Motor neuron (in vitro differentiated cells): Measurements from ENCODE around the gene DPY19L3. TPM values are rescaled to one million over a fixed set of nuclear protein-coding genes. Genes with fewer than 3 reads are reported as not detected.
"Not testable (repeated sequence)": the region's sequence is repeated elsewhere in the genome, so short reads cannot be mapped to it uniquely, and the experiment has no call there.

Source experiments
- ATAC-seq, 8 experiments: fragments of 200-7000 bp; cut with Tn5 transposase; replicated peaks in 6 of 8; 2 replicates each; pipeline ENCODE4 v1.8.0; 2021; ENCODE audit warnings: mild to moderate bottlenecking in 8 of 8, moderate library complexity in 8 of 8
- H3K27ac ChIP-seq, 2 donors: fragments of 250-450 bp; sonication (Bioruptor Pico); 2 replicates each; pipeline ENCODE4 v1.9.0; 2021; ENCODE audit warnings: antibody characterized with exemption in 2 of 2, mild to moderate bottlenecking in 2 of 2, moderate library complexity in 1 of 2
- H3K4me1 ChIP-seq, 2 donors: fragments of 250-450 bp; sonication (Bioruptor Pico); replicated peaks in 1 of 2; 2 replicates each; pipeline ENCODE4 v1.6.1; 2021; ENCODE audit warnings: antibody characterized with exemption in 2 of 2, mild to moderate bottlenecking in 2 of 2, moderate library complexity in 1 of 2
- H3K4me3 ChIP-seq, 5 donors: fragments of 250-450 bp; sonication (Bioruptor Pico); 2 replicates each; pipeline ENCODE4 v1.9.0; 2021; ENCODE audit warnings: antibody characterized with exemption in 5 of 5, mild to moderate bottlenecking in 5 of 5, moderate library complexity in 4 of 5
- WGBS, 10 experiments: fragments of 450-650 bp; shearing (Covaris generic); methylation state at CpG; one replicate each; pipeline ENCODE4 v1.0.0; 2022; 5-methylcytosine and 5-hydroxymethylcytosine counted together
- in situ Hi-C, 9 experiments: fragments of 400-800 bp; cut with MboI; loops; one replicate each; pipeline ENCODE4 v1.15.0; 2021; ENCODE audit warnings: low sequenced_read_pairs in 9 of 9, low pct_unique_long_range_greater_than_20kb in 2 of 9; ENCODE audit not compliant: unreplicated experiment in 9 of 9
- total RNA-seq, 8 experiments: library from RNA; unstranded; fragments of 300-600 nt; gene quantifications; 2 replicates each; pipeline versions ENCODE4 v1.2.3 to v1.2.4, GENCODE V29; 2022

DPY19L3 gene
- total RNA-seq, 8 experiments from 2014 or later = 22.2 to 69.3 (median 36.3) TPM

- Histone ChIP-seq H3K4me1 (peaks cover 17 to 26% of the 10 kb centered on the region in 2 donors), H3K4me3 (peak overlapping the region; percentile 80 to 98 (median 93)), H3K27ac (peak overlapping the region; percentile 97 to 98)
- in situ Hi-C loops = no loop called here
- ATAC-seq = no peak
- 4 to 78% (median 27%) methylated on average over 4 to 15 of the region's 20 CpGs; no CpG with 5 or more reads in 1 of the 10 experiments for WGBS, 10 experiments
Observed at GRCh38 chr19:32404213-32404932, 1.2 kb upstream of the DPY19L3 start.

GRCh38 chr19:32404933-32405430 is 588 bp upstream of the DPY19L3 start:
- peak; percentile 17 to 43 (median 30) for ATAC-seq
- in situ Hi-C loops = no loop called here

GRCh38 chr19:32406161-32407003 is 812 bp downstream of the DPY19L3 start:
- peaks cover 17 to 26% of the 10 kb centered on the region in 2 donors for H3K4me1 ChIP-seq
- peak overlapping the region; percentile 97 to 98 for H3K27ac ChIP-seq
- 0 to 15% (median 6%) methylated on average over 3 to 12 of the region's 33 CpGs; no CpG with 5 or more reads in 2 of the 10 experiments for WGBS, 10 experiments
- in situ Hi-C loops = no loop called here
- ATAC-seq = no peak
- peak overlapping the region; percentile 80 to 98 (median 93) for H3K4me3 ChIP-seq

More at GRCh38 chr19:32404933-32405430, 588 bp upstream of the DPY19L3 start:
- H3K27ac ChIP-seq = peak overlapping the region; percentile 97 to 98
- peak overlapping the region; percentile 80 to 98 (median 93) for H3K4me3 ChIP-seq
- 0 to 10% (median 1%) methylated on average over 1 to 12 of the region's 36 CpGs; no CpG with 5 or more reads in 1 of the 10 experiments for WGBS, 10 experiments
- H3K4me1 ChIP-seq = peaks cover 17 to 26% of the 10 kb centered on the region in 2 donors

GRCh38 chr19:32407004-32407992 is 1.7 kb downstream of the DPY19L3 start:
- Histone ChIP-seq H3K4me1 (peaks cover 17 to 26% of the 10 kb centered on the region in 2 donors), H3K27ac (no peak overlapping the region), H3K4me3 (peak overlapping the region; percentile 80 to 98 (median 93))
- WGBS, 10 experiments = 49 to 100% (median 78%) methylated on average over 1 to 12 of the region's 19 CpGs
- ATAC-seq = peak in 1 of 8 experiments; percentile 1
- in situ Hi-C loops = no loop called here

GRCh38 chr19:32415246-32415645 is 9.7 kb downstream of the DPY19L3 start:
- 90 to 100% (median 95%) methylated on average over 2 to 5 of the region's 5 CpGs; no CpG with 5 or more reads in 1 of the 10 experiments for WGBS, 10 experiments
- no peak overlapping the region for H3K4me3 ChIP-seq
- H3K27ac ChIP-seq = no peak overlapping the region
- in situ Hi-C loops = no loop called here
- peak in 1 of 8 experiments; percentile 39 for ATAC-seq
- no peaks in the 10 kb centered on the region for H3K4me1 ChIP-seq

- WGBS, 10 experiments = 82 to 100% (median 93%) methylated on average over 1 to 5 of the region's 5 CpGs
- Histone ChIP-seq H3K27ac (no peak overlapping the region), H3K4me1 (no peaks in the 10 kb centered on the region), H3K4me3 (no peak overlapping the region)
- no peak for ATAC-seq
- in situ Hi-C loops = no loop called here
Observed at GRCh38 chr19:32415669-32416068, 10.1 kb downstream of the DPY19L3 start.

- H3K4me3 ChIP-seq = no peak overlapping the region
- H3K27ac ChIP-seq = no peak overlapping the region
- in situ Hi-C loops = no loop called here
- no peaks in the 10 kb centered on the region for H3K4me1 ChIP-seq
- ATAC-seq = peak in 3 of 8 experiments; percentile 26 to 97 (median 88)
- WGBS, 10 experiments = 60 to 100% (median 93%) methylated on average over 1 to 4 of the region's 8 CpGs; no CpG with 5 or more reads in 5 of the 10 experiments
Observed at GRCh38 chr19:32416749-32417456, 11.3 kb downstream of the DPY19L3 start.

GRCh38 chr19:32418155-32418554 is 12.6 kb downstream of the DPY19L3 start:
- WGBS, 10 experiments = 42 to 100% (median 89%) methylated on average over 2 to 3 of the region's 3 CpGs; no CpG with 5 or more reads in 1 of the 10 experiments
- ATAC-seq = no peak
- in situ Hi-C loops = no loop called here
- no peaks in the 10 kb centered on the region for H3K4me1 ChIP-seq
- H3K4me3 ChIP-seq = no peak overlapping the region
- no peak overlapping the region for H3K27ac ChIP-seq

GRCh38 chr19:32421589-32422361 is 16.2 kb downstream of the DPY19L3 start:
- in situ Hi-C loops = no loop called here
- Histone ChIP-seq H3K4me1 (no peaks in the 10 kb centered on the region), H3K4me3 (no peak overlapping the region), H3K27ac (no peak overlapping the region)
- no peak for ATAC-seq
- WGBS, 10 experiments = 60 to 100% (median 77%) methylated on average over 1 to 7 of the region's 7 CpGs

GRCh38 chr19:32422435-32422834 is 16.9 kb downstream of the DPY19L3 start:
- in situ Hi-C loops = no loop called here
- Histone ChIP-seq H3K4me3 (no peak overlapping the region), H3K27ac (no peak overlapping the region), H3K4me1 (no peaks in the 10 kb centered on the region)
- no peak for ATAC-seq
- 64 to 100% (median 82%) methylated on average over 1 to 3 of the region's 3 CpGs; no CpG with 5 or more reads in 1 of the 10 experiments for WGBS, 10 experiments

GRCh38 chr19:32423944-32424343 is 18.4 kb downstream of the DPY19L3 start:
- H3K27ac ChIP-seq, in situ Hi-C loops, ATAC-seq, H3K4me3 ChIP-seq, H3K4me1 ChIP-seq: not testable (repeated sequence)
- 92 to 100% (median 100%) methylated on average over 1 to 3 of the region's 3 CpGs; no CpG with 5 or more reads in 4 of the 10 experiments for WGBS, 10 experiments
